Cerebellar nuclear complex (tissue), 1 donor: ENCODE data around the gene CMTR2.

Source experiments
- DNase-seq, 2 experiments: peaks; one replicate each; lab custom pipeline; 2025; lab: John Stamatoyannopoulos, UW

Gene CMTR2

DNA sequence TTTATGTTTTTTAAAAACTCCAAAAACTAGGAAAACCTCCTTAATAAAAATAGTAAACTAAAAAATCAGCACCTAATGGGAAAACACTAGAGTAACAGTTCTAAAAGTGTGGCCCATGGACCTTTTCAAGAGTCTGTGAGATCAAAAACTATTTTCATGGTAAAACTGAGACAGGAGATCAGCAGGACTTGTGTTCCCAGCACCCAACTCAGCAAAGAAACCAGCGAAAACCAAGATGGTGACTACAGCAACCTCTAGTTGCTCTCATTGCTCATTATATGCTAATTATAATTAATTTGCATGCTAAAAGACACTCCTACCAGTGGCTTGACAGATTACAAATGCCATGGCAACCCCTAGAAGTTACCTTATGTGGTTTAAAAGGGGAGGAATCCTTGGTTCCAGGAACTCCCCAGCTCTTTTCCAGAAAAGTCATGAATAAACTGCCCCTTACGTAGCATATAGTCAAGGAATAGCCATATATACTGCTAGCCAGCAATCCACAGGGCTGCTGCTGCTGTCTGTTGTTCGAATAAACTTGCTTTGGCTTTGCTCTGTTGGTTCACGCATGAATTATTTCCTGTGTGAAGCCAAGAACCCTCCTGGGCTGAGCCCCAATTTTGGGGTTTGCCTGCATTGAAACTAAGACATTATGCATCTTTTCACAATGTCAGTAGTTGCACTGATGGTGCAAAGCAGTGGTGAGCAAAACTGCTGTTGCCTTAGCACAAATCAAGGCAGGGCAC, 12.4 kb downstream of the CMTR2 start:
- no peak for DNase-seq

DNA sequence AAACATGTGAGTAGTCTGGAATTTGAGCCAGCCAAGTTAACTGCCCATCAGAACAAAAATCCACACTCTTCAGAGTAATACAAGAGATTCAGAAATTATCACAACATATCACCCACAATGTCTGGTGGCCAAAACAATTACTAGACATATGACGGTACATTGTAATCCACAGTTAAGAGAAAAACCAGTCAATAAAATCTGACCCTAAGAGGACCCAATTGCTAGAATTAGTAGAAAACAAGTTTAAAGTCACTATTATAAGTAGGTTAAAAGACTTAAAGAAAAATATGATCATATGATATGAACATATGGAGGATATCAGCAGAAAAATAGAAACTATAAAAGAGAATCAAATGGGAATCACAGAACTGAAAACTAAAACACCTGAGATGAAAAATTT, 15.8 kb downstream of the CMTR2 start:
- no peak for DNase-seq

DNA sequence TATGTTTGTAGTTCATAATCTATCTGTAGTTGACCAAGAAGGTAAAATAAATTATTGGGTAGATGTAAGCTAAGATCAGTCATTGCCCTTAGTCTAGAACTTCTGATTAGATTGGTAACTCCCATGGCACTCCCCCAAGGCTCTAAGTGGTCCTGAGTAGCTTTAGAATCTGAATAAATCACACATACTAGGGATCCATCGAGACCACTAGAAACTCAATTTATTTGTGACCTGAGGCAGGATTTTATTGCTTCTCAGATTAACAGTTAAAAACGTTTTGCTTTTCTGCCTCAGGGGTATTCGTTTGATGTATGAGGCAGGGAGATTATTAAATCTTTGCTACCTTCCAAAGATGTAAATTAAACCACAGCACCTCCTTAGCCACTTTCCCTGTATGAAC, 24.9 kb downstream of the CMTR2 start:
- no peak for DNase-seq

DNA sequence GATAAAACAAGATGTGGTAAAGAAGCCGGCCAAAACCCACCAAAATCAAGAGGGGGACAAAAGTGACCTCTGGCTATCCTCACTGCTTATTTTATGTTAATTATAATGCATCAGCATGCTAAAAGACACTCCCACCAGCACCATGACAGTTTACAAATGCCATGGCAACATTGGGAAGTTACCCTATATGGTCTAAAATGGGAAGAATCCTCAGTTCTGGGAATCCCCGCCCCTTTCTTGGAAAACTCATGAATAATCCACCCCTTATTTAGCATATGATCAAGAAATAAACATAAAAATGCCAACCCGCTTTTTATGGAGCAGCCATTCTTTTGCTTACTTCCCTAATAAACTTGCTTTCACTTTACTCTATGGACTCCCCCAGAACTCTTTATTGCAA, 25.6 kb downstream of the CMTR2 start:
- DNase-seq: no peak

DNA sequence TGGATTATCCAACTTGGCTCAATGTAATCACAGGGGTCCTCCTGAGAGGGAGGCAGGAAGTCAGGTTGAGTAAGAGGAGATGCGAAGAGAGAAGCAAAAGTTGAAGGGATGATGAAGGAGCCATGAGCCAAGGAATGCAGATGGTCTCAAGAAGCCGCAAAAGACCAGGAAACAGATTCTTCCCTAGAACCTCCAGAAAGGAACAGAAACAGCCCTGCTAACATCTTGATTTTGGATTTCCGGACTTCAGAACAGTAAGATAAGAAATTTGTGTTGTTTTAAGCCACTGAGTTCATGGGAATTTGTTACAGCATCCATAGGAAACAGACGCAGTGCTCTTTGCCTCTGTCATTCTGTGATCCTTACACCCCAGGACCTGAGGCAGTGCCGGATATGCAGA, 26.8 kb downstream of the CMTR2 start:
- DNase-seq: no peak

DNA sequence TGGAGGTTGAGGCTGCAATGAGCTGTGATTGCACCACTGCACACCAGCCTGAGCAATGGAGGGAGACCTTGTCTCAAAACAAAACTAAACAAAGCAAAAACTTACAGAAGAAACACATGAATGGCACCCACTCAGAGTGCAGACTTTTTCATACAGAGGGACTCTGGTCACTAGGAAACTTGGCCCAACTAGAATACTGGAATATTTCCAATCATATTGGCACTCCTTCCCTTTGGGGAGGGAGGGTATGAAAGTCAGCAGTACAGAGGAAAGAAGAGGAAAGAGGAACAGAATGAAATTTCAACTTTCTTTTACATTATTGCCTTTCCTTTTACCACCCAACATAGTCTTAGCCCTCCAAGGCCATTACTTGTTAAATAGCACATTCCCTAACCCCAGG, 28.2 kb downstream of the CMTR2 start:
- no peak for DNase-seq

DNA sequence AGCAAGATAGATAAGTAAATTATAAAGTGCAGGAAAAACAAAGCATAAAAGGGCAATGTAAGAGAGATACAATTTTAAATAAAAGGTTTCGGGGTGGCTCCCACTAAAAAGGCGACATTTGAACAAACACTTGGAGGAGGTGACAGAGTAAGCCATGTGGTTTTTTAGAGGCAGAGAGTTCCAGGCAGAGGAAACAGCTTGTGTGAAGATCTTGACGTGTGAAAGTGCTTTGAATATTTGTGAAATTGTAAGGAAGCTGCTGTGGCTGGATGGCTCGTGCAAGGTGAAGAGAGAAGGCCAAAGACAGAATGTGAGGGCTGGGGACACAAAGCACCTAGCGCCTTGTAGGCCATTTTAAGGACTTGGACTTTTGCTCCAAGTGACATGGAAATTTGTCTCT, 30.1 kb downstream of the CMTR2 start:
- no peak for DNase-seq

DNA sequence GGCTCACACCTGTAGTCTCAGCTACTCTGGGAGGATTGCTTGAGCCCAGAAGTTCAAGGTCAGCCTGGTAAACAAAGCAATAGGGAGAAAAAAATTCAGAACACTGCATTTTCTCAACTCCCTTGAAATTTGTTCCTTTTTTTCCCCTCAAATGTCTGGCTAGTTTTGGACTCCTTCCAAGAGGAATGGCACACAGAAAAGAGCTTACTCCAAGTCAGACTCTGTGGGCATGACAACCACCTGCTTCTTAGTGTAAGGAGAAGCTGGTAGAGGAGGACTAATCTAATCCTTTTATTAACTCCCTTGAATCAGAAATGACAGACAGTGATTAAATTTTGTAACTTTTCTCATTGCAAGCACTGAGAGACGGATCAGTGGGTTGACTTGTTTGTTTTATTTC, 30.8 kb downstream of the CMTR2 start:
- no peak for DNase-seq

DNA sequence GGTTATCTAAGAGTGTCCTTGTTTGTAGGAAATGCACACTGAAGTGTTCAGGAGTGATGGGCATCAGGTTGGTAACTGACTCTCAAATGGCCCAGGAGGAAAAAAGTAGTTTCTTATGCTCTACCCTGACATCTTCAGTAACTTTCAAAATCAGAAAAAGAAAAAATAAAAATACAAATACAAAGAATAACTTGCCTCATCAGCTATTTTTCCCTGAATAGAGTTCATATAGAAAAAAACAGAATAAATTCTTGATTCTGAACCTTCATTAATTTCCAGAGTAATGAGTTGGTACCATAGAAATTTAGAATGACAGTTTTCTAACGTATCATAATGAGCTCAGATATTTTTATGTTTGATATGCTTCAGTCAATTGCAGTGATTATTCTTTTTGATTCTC, 31.4 kb downstream of the CMTR2 start:
- DNase-seq: no peak

DNA sequence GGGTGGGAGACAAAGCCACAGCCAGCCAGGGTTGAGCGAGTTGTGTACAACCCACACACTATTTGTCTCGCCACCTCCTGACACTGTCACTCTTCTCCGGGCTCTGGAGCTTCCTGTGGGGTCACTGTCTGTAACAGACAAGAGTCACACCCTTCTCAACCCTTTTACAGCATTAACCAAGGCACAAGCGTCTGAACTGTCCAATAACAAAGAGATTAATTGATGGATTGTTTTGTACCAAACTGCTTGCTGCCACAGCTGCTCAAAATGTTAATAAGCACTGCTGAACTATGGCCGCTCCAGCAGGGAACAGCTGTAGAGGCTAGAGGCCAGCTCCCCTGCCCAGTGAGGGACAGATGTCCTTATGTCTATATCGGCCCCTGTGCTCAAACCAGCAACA, 33.5 kb downstream of the CMTR2 start:
- no peak for DNase-seq

DNA sequence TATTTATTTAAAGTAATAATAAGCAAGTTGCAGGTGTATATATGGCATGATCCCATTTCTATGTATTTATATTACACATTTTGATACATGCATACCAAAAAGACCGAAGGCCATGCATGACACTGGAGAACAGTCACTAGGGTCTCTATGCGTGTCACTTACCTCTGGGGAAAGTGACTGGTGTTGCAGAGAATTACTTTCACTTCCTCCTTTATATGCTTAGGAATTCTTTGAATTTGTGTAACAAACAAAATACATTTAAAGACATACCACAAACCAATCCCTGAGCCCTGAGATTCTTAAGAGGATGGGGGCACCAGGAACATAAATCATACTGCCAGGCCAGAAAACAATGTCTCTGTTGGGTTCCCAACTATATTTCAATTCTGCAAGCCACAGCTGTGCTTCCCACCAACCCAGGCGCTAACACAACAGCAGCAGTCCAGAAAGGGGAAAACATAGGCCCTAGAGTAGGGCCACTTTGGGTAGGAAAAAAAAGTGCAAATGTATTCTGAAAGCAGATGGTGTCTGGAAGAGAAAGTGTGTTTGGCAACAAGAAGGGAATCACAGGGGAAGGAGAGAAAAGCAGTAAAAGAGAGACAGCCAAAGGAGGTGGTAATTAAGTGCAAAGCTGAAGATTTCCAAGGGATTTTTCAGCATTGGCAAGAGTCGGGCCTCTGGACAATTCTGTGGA, 34.2 kb downstream of the CMTR2 start:
- no peak for DNase-seq

DNA sequence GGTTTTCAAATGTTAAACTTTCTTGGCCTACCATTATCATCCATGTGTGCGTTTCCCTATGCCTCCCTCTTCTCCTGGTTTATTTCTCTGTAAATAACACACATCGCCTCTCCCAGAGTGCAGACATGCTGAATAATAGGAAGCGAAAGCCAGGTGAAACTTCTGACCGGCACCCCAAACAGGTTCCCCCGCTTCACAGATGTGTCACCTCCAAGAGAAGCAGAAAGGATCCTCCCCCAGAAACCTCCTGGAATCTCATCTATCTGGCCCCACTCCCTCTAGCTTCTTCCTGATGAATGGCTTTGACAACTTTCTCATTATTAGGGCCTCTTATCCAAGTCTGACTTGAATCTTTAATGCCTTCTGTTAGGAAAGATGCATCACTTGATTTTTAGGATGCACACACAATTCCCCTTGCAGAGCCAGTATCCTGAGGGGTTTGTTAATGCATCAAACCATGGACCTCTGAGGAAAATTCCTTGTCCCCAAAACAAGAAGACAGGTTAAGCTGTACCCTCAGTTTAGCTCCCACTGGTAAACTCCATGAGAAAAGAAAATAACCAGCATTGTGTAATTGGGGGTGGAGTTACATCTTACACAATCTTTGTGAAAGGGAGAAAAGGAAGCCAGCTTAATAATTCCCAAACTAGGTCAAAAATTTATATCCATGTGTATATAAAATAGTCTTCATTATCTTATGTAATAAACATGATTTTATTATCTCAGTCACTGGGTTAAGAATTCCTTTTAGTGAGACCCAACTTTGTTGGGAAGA, 38.6 kb downstream of the CMTR2 start:
- DNase-seq: no peak

DNA sequence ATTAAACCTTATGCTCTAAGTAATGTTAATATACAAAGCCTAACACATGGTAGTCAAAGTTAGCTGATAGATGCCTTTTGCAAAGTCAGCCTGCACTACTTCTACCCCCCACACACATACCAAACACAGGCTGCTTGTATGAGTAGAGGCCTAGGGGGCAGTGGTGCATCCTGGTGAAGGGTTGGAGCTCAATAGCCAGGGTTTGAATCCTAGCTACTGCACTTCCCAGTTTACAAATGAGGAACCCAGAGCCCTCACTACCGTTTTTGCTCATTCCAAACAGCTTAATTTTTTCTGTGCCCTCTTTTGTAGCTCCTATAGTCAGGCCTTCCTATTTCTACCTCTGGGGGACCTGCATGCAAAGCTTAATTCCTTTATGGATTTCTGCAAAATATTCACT, 39.8 kb downstream of the CMTR2 start:
- no peak for DNase-seq

DNA sequence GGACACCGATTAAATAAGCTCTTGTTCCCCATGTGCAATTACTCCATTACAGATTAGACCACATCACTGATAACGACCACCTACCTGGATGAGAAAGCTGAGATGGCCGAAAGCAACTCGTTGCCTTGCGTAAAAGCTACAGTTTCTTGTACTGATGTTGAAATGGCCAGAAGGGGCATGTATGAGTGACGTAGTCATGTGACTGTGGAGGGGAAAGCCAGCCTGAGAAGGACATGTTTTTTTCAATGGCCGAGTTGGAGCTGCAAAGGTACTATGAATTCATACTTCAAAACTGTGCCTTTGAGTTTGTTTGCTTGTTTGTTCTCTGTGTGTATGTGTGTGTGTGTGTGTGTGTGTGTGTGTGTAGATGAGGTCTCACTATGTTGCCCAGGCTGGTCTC, 41.7 kb downstream of the CMTR2 start:
- no peak for DNase-seq

DNA sequence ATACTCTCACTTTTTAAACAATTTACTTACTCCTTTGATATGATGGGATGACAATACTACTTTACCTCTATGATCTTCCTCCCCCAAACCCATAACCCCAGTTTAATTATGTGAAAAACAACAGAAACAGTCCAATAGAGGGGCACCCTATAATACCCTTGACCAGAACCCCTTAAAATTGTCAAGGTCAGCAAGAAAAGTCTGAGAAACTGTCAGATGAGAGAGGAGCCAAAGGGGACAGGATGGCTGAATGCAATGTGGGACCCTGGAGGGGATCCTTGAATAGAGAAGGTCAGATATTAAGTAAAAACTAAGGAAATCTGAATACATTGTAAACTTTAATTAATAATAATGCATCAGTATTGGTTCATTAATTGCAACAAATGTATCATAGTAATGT, 42.9 kb downstream of the CMTR2 start:
- DNase-seq: no peak

DNA sequence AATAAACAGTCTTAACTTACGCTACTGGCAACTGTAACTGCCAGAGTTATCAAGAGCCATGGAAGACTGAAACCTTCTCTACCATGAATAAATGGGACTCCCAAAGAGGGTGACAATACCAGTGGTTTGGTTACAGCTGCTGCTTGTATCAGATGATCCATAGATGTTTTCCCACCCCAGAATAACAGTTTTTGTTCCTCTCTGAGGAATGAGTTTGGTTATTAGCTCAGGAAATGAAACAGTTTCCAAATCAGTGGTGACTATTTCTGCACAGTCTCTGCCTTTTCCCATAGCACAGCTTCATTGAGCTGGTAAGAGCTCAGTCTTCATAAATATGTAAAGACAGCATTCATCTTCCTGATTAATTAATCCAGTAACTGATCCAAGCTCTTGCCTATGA, 44.7 kb downstream of the CMTR2 start:
- DNase-seq: no peak

DNA sequence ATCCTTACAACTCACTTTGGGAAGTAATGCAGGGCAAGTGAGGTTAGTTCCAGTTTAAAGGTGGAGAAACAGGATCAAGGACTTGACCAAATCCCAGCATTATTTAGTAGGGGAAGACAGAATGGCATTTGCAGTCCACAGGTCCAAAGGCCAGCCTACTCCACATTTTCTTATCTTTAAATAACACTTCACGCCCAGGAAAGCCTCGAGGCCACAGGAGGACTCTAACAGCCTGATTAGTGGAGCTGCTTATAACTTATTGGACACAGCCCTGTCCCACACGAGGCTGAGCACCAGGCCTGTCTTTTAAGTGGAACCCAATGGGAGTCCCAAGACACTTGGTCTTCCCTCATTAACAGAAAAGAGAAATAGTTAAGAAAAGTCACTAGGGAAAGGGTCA, 46.6 kb downstream of the CMTR2 start:
- no peak for DNase-seq

DNA sequence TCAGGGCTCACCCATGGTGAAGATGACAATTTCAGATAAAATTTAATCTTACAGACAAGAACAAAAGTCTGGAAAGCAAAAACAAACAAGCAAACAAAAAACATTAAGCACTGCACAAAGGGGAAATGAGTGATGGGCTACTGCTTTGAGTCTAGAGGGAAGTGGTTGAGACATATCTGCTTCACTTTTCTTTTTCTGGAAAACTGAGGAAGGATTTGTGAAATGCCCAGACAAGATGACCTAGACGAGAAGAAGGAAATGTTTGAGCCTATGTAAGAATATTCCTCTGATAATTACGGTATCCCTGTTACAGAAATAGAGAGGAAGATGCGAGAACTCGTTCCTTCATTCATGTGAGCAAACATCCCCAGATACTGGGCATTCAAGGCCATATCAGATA, 47.2 kb downstream of the CMTR2 start:
- no peak for DNase-seq
